Suprapubic skin (tissue), 4 donors: ENCODE results near the gene BIRC2.

Experiments used
- EP300 ChIP-seq: sonication (generic); formaldehyde crosslinking; IDR thresholded peaks from one replicate; pipeline ENCODE4 v1.6.1; 2017; ENCODE audit warnings: antibody characterized with exemption
- POLR2A ChIP-seq, 2 donors: fragments of 450-650 bp; IDR thresholded peaks; one replicate each; pipeline ENCODE4 v1.6.1; 2017; ENCODE audit warnings: antibody characterized with exemption in 2 of 2, mild to moderate bottlenecking in 2 of 2, moderate library complexity in 2 of 2
- POLR2AphosphoS5 ChIP-seq, 3 donors: sonication (generic); formaldehyde crosslinking; IDR thresholded peaks; one replicate each; pipeline ENCODE4 v1.6.1; 2017; ENCODE audit warnings: antibody characterized with exemption in 3 of 3
- TF ChIP-seq, protein P1 (sequence below), 2 donors: fragments of 200-600 bp in 1 of 2; fragments of 450-650 bp in 1 of 2; sonication (generic) in 1 of 2; IDR thresholded peaks; one replicate each; pipeline ENCODE4 v1.5.1; 2016 to 2019; ENCODE audit warnings: antibody characterized with exemption in 2 of 2, mild to moderate bottlenecking in 1 of 2, moderate library complexity in 1 of 2

GRCh38 chr11:102406099-102406498 is 59.1 kb downstream of the BIRC2 start:
- TF ChIP-seq, protein P1, sequence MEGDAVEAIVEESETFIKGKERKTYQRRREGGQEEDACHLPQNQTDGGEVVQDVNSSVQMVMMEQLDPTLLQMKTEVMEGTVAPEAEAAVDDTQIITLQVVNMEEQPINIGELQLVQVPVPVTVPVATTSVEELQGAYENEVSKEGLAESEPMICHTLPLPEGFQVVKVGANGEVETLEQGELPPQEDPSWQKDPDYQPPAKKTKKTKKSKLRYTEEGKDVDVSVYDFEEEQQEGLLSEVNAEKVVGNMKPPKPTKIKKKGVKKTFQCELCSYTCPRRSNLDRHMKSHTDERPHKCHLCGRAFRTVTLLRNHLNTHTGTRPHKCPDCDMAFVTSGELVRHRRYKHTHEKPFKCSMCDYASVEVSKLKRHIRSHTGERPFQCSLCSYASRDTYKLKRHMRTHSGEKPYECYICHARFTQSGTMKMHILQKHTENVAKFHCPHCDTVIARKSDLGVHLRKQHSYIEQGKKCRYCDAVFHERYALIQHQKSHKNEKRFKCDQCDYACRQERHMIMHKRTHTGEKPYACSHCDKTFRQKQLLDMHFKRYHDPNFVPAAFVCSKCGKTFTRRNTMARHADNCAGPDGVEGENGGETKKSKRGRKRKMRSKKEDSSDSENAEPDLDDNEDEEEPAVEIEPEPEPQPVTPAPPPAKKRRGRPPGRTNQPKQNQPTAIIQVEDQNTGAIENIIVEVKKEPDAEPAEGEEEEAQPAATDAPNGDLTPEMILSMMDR (IDR thresholded peaks at IDR 0.05) = no peak
- TF ChIP-seq POLR2A (IDR thresholded peaks at IDR 0.05) = no peak
- no peak for TF ChIP-seq POLR2AphosphoS5 (IDR thresholded peaks at IDR 0.05)
- TF ChIP-seq EP300 = no peak
